ENCODE measurements around the gene DENND6A. TPM values are rescaled to one million over a fixed set of nuclear protein-coding genes. Genes with fewer than 3 reads are reported as not detected.

DENND6A gene
- total and polyA plus RNA-seq, 2 of the 8 experiments (the other 6 are each of a cell fraction or from before 2014, with no cell fraction given), result 7.8 to 14.8 TPM

GRCh38 chr3:57729334-57730045, 36.6 kb upstream of the DENND6A start:
- H3K79me1 ChIP-seq (ENCODE audit: low read depth, low read length), result no peaks in the 10 kb centered on the region
- no peak overlapping the region for H3K27ac ChIP-seq (ENCODE audit: low read depth, low read length)
- no peaks in the 10 kb centered on the region for H3K79me2 ChIP-seq (ENCODE audit: control insufficient read depth in 1 of 2, insufficient read depth in 2 of 2, low read length in 2 of 2)
- H3K18ac ChIP-seq (ENCODE audit: extremely low read depth, low read length), result no peak overlapping the region
- no peak for DNase-seq (ENCODE audit: low read depth in 1 of 2, low spot score in 2 of 2)
- H4K5ac ChIP-seq (ENCODE audit: insufficient read length, low read depth, low read length), result no peak overlapping the region
- no peak overlapping the region for H3K56ac ChIP-seq (replicated peaks; ENCODE audit: insufficient read length, low read depth, low read length)
- H2BK20ac ChIP-seq (ENCODE audit: low read length), result no peak overlapping the region
- H3K4ac ChIP-seq (replicated peaks; ENCODE audit: insufficient read length, low read depth, low read length), result no peak overlapping the region
- H3K27me3 ChIP-seq (replicated peaks in 1 of 4; ENCODE audit: control insufficient read depth in 3 of 4, extremely low read depth in 1 of 4, insufficient read depth in 3 of 4, low read length in 3 of 4), result no peaks in the 10 kb centered on the region
- H3K23ac ChIP-seq (ENCODE audit: insufficient read length), result no peak overlapping the region
- H2BK15ac ChIP-seq (ENCODE audit: low read length), result no peak overlapping the region
- no peak for FAIRE-seq
- no peaks in the 10 kb centered on the region for H3K36me3 ChIP-seq (ENCODE audit: control insufficient read depth in 2 of 4, insufficient read depth in 4 of 4, low read length in 3 of 4)
- no peak overlapping the region for H3K14ac ChIP-seq (ENCODE audit: insufficient read length)
- H3K4me1 ChIP-seq (replicated peaks in 1 of 4; ENCODE audit: control insufficient read depth in 3 of 4, insufficient read depth in 4 of 4, low read length in 3 of 4), result no peaks in the 10 kb centered on the region
- ChIA-PET POLR2A (ENCODE audit: partially characterized antibody) (no interaction called here), CTCF (ENCODE audit: partially characterized antibody) (interaction anchor here (1.5 kb wide), 1 partner anchor 13 kb away, joined by 4 read pairs; no protein-coding TSS in a partner anchor)
- H2BK12ac ChIP-seq (ENCODE audit: low read depth, low read length), result no peak overlapping the region
- no peak overlapping the region for H2BK120ac ChIP-seq (replicated peaks; ENCODE audit: low read depth, low read length)
- peak overlapping the region; percentile 40 for H2AFZ ChIP-seq (ENCODE audit: low read length)
- no peaks in the 10 kb centered on the region for H4K20me1 ChIP-seq (replicated peaks in 1 of 2; ENCODE audit: control insufficient read depth in 1 of 2, insufficient read depth in 2 of 2, low read length in 2 of 2)
- H3K4me3 ChIP-seq (ENCODE audit: extremely low read depth in 1 of 4, insufficient read depth in 2 of 4, low read depth in 3 of 4, low read length in 4 of 4), result no peak overlapping the region
- no peaks in the 10 kb centered on the region for H3K23me2 ChIP-seq (ENCODE audit: low read depth, low read length)
- H3K9ac ChIP-seq (replicated peaks in 1 of 4; ENCODE audit: extremely low read depth in 1 of 4, low read depth in 3 of 4, low read length in 3 of 4), result no peak overlapping the region
- no peak overlapping the region for H4K91ac ChIP-seq (replicated peaks; ENCODE audit: insufficient read length, low read length)
- no peak overlapping the region for H2BK5ac ChIP-seq (ENCODE audit: low read depth, low read length)
- 92% methylated on average over 11 of the region's 11 CpGs; no CpG with 5 or more reads in 1 of the 2 experiments for WGBS, 2 experiments (ENCODE audit: extremely low coverage in 1 of 2, insufficient coverage in 1 of 2, insufficient read length in 1 of 2, insufficient replicate concordance in 2 of 2, low coverage in 1 of 2, low lambda C conversion rate in 2 of 2, missing lambda C conversion rate in 1 of 2)
- no peak overlapping the region for H4K8ac ChIP-seq (ENCODE audit: extremely low read depth, insufficient read depth, low read length)
- TF ChIP-seq MAX (IDR thresholded peaks at IDR 0.05) (no peak), RFX5 (IDR thresholded peaks at IDR 0.05; ENCODE audit: borderline replicate concordance, low read depth, low read length) (no peak), TEAD4 (IDR thresholded peaks at IDR 0.05; ENCODE audit: low read depth, low read length) (no peak), SP4 (IDR thresholded peaks at IDR 0.05; ENCODE audit: low read length) (no peak), EZH2 (IDR thresholded peaks at IDR 0.05; ENCODE audit: low read depth, low read length, severe bottlenecking) (no peak)
- H2AK5ac ChIP-seq (ENCODE audit: low read depth, low read length), result no peak overlapping the region
- no peaks in the 10 kb centered on the region; a peak in 1 of 4 replicates for H3K9me3 ChIP-seq (ENCODE audit: insufficient read depth in 2 of 2, low read depth in 1 of 2, low read length in 1 of 2)
- no peak overlapping the region for H3K4me2 ChIP-seq (ENCODE audit: insufficient read depth in 1 of 2, low read depth in 2 of 2, low read length in 2 of 2)
